HG03025 (cell line): ENCODE data around the gene NSUN5.
"Not testable (repeated sequence)": the region's sequence is repeated elsewhere in the genome, so short reads cannot be mapped to it uniquely, and the experiment has no call there.

ENCODE experiments used
- ATAC-seq: cut with Tn5 transposase; IDR thresholded peaks from one replicate; pipeline ENCODE4 v1.9.1; 2021; ENCODE audit warnings: mild to moderate bottlenecking, moderate library complexity; ENCODE audit not compliant: unreplicated experiment, low FRiP score

Gene NSUN5

DNA sequence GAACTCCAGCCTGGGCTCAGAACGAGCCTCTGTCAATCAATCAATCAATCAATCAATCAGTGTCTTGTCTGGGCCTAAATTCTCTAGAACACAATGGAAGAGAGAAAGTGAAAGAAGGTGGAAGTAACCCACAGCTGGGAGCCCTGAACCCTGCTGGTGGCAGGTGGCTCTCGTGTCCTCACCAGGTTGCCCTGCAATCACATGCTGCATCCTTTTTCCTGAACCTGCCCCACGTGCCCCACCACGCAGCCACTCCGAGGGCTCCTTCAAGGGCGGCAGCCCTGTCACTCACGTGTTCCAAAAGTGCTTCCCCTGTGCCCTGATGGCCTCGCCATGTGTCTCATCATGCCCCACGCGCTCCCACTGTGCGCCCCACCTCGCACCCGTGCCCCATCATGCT, 18.8 kb upstream of the NSUN5 start:
- ATAC-seq = not testable (repeated sequence)

DNA sequence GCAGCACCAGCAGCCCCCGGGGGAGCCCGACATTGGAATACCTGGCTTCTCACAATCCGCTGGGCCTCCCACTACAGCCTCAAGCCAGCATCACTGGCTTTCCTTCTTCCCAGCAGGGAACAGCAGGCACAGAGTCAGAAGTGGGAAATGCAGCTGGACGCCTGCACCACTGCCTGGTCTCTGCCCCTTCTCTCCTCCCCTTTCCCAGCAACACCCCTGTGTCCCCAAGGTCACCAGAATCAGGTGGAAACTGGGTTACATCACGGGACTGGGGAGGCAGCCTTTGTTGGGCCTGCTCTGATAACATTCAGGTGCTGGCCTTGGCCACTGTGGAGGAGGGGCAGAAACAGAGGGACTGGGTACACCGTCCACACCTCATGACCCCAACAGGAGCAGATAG, 16.8 kb upstream of the NSUN5 start:
- not testable (repeated sequence) for ATAC-seq

DNA sequence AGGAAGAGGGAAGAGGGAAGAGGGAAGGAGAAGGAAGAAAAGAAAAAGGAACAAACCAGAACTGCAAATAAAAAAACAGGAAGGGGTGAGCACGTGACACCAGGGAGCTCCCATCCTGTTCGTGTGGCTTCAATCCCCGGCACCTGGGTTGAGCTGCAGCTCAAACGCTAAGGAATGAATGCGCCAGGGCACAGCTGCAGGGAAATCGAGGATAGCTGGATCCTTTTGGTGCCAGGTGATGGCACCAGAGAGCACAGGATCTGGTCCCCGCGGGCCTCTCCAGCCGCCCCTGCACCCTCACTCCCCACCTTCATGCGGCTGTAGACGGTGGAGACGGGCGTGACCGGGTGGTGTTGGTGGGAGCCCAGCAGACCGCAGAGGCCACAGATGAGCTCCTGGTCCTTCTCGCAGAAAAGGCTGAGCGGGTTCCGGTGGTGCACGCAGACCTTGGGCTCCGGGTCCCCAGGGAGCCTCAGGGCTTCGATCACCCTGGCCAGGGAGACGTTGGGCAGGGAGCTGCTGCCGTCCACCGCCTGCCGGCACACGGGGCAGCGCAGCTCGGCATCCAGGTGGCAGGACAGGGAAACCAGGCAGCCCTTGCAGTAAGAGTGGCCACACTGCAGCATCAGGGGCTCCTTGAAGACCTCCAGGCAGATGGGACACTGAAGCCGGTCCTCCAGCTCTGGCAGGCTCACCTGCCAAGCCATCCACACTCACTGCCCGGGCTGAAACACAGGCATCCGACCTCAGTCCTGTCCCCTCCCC, 15.6 kb upstream of the NSUN5 start:
- ATAC-seq = not testable (repeated sequence)

DNA sequence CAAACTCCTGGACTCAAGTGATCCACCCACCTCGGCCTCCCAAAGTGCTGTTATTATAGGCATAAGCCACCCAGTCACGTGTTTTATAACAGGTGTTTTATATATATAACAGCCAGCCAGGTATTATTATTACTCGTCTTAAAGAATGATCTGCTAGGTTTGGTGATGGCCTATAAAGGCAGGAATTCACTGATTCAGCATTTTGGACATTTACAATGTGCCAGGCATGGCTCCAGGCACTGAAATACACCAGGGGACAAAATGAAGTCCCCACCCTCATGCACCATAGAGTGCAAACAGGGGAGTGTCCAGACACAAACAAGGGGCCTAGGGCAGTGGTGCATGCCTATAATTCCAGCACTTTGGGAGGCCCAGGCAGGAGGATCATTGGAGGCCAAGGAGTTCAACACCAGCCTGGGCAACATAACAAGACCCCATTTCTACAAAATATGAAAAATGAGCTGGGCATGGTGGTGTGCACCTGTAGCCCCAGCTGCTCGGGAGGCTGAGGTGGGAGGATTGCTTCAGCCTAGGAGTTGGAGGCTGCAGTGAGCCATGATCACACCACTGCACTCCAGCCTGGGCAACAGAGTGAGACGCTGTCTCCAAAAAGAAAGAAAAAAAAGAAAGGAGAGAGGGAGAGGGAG, 14.9 kb upstream of the NSUN5 start:
- not testable (repeated sequence) for ATAC-seq

DNA sequence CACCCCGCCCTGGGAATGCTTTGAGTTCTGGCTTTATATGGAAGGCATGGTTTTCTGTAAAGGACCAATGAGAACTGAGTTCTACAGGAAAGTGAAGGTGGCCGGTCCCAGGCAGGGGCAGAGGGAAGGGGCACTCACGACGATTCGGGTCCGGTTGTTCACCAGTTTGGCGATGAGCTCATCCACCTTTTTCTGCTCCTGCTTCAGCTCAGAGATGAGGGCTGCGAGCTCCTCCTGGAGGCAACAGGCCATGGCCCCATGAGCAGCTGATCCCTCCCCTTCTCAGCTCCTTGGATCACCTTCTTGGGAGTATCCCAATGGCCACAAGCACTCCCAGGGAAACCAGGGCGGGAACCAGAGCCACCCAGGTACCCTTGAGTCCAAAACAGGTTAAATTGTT, 11.4 kb upstream of the NSUN5 start:
- not testable (repeated sequence) for ATAC-seq

DNA sequence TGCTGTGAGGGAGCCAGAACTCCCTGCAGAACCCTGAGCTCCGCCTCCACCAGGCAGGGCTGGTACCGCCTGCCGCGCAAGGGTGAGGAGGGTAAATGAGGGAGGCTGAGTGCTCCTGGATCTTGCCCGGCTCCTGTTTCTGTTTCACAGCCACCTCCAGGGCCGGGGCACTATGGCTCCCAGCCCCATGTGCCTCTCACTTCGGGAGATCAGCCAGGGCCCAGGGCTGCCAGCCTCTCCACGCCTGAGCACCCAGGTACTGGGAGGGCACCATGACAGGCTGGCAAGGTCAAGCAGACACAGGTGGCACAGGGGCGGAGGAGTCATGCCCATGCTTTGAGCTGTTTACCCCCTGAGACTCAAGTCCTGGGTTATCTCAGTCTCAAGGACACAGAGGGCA, 10.9 kb upstream of the NSUN5 start:
- ATAC-seq = not testable (repeated sequence)

DNA sequence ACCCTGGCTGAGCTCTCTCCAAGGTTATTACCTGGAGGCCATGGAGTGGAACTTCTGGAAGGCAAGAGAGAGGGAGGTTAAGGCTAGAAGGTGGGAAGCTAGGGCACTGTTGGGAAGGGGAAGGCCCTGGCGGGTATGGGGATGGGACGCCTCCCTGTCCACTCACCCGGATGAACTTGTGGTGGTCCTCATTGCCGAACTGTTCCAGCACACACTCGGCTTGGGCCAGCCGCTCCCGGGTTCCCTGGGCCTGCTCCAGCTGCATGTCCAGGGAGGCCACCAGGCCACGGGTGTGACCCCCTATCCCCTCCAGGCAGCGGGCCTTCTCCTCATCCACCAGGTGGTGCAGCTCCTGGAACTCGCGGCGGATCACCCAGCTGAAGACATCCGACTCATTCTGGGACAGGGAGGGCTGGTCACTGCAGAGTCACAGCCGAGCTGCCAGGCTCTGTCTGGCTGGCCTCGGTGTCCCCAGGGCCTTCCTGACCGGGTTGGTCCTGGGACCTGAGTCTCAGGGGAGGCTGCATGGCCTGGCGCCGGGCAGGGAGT, 10.1 kb upstream of the NSUN5 start:
- ATAC-seq = not testable (repeated sequence)

DNA sequence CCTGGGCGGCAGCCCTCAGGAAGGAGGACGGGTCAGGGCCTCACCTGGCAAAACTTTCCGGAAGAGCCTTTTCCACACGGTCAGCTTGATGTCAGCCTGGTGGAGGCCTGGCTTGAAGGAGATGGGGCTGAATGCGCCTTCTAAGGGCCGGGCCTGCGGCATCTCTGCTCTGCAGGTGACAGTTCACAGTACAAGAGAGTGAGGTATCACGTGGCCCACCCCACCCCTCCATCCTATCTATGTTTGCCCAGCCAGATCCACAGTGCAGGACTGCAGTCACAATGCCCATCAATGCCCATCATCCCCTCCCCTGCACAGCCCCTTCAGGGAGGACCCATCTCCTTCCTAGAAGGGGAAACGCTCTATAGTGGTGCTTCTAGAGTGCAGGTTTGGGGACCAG, 7.9 kb upstream of the NSUN5 start:
- no peak for ATAC-seq

DNA sequence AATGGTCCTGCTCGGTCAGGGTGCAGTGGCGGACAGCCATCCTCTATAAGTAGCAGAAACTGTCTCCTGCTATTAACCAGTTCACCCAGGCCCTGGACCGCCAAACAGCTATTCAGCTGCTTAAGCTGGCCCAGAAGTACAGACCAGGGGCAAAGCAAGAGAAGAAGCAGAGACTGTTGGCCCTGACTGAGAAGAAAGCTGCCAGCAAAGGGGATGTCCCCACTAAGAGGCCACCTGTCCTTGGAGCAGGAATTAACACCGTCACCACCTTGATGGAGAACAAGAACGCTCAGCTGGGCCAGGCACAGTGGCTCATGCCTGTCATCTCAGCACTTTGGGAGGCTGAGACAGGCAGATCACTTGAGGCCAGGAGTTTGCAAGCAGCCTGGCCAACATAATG, 5.6 kb upstream of the NSUN5 start:
- ATAC-seq = no peak

DNA sequence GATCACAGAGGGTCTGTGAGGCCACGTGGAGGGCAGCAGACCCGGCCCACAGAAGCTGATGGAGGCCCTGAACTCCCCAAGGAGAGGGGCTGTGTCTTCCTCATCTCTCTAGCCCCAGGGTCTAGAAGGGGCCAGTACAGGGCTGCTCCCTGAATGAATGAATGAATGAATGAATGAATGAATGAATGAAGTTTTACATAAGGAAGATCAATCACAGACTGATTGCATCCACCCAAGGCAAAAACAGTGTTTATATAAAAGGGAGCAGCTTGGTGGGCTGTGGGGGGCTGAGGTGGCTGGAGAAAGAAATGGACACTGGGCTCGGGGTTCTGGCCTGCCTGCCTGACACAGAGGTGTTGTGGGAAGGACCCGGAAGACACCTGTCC, 4.9 kb upstream of the NSUN5 start:
- no peak for ATAC-seq

DNA sequence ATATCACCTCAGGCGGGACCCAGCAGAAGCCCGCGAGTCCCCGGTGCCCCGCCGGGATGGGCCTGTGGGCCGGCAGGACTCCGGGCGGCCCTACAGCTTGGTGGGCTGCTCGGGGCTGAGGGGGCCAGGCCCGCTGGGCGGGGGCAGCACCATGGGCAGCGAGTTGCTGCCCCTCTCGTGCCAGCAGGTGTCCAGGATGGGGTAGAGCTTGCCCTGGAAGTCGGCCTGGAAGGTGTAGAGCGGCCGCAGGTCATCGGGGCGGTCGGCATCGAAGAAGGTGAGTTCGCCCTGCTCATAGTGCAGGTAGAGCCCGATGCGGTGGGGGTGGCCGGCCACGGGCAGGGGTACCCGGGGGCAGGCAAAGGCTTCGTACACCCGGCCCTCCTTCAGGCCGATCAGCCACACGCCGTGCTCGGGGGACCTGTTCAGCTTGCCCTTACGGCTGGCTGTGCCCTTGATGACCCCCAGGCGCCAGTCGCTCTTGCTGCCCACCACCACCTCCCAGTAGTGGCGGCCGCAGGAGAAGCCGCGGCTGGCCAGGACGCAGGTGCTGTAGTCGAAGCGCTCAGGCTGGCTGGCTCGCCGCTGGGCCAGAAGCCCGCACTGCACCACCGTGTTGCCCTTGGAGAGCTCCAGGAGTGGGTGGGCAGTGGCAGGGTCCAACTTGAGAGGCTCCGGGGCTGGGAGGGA, 4.3 kb upstream of the NSUN5 start:
- ATAC-seq = no peak

DNA sequence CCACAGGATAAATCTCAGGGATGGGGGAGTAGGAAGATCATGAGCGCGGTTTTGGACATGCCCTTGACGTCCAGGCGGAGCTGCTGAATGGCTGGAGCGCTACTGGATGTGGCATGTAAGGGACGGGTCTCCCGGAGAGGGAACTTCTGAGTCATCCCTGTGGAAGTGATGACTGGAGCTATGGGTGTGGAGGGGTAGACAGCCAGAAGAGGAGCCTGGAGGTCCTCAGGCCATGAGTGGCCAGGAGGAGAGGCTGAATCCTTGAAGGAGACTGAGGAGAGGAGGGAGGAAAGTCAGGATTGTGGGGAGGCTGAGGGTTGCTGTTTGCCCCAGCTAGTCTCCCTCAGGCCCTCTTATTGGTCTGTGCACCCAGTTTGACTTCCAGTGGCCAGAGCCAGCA, 2.8 kb upstream of the NSUN5 start:
- not testable (repeated sequence) for ATAC-seq

DNA sequence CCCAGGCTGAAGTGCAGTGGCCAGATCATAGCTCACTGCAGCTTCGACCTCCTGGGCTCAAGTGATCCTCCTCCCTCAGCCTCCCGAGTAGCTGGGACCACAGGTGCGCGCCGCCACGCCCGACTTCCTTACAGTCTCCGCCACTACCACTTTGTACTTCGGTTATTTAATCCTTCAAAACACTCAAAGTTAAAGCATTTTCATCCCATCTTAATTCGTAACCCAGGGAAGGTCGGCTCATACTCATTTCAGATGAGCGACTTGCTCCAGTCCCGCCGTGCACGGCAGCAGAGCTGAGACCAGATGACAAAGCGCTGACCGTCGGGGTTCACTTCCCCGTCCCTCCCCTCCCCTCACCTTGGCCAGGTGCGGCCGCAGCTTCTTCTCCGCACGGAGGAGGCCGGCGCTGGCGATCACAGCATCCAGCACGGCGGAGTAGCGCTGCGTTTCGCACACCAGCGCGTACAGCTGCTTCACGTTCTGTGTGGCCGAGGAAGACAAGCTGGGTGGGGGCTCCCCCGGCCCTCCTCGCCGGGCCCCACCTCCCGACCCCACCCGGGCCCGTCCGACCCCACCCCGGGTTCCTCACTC, 457 bp downstream of the NSUN5 start:
- ATAC-seq = peak; percentile 36

DNA sequence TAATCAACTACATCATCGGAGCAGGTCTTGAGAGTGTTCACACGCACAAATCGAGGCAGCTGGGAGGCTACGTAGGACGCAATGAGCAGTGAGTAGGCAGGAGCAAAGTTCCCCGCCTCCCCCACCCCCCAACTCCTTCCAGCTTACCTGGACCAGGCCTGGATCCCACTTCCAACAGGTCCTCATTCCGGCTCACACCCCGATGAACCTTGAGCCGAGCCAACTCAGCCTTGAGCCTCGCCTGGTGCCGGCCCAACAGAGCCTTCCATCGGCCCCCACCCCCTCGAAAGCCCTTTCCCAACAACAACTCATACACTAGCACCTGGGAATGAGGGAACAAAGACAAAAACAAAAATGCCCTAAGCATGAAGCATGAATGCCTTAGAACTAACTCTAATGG, 1.2 kb downstream of the NSUN5 start:
- no peak for ATAC-seq

DNA sequence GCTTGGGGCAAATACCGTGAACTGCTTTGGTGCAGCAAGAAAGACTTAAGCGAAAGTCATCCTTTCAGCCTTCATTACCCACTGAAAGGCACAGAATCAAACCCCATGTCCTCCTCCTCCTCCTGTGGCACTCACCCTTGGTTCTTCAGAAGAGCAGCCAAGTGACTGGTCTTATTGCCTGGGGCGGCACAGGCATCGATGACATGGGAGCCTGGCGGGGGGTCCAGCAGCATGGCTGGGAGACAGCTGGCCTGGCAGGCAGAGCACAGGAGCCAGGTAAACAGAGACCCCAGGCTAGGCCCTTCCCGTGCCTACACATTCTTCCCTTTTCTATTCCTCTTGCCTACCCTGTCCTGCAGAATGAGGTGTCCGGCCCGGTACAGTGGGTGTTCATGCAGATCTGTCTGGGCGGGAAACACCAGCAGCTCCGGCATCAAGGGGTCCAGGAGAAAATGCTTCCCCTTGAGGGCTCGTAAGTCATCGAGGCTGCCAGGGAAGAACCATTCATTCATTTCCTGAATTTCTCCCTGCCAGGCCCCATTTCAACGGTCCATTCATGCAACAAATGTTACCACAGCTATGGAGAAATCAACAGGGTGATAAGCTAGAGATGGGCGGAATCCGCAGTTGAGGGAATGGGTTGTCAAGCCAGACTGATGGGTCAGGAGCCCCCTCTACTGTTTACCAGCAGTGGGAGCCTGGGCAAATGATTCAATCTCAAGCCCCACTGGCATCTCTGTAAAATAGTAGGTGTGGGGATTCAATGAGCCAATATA, 3.8 kb downstream of the NSUN5 start:
- not testable (repeated sequence) for ATAC-seq

DNA sequence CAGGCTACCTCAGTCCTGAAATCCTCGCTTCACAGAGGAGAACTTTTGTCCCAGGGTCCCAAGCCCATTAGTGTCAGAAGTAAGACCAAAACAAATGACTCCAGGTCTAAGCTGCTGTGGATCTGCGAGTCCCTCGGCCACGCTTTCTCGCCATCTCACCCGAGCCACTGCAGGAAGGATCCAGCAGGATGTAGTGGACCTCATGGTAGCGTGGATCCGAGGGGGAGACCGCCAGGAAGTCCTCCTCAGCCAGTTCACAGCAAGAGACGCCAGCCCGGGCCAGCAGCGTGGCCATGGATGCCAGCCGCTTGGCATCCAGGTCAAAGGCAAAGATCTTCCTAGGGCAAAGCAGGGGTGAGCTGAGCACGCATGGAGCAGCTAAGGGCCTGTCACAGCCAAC, 4.6 kb downstream of the NSUN5 start:
- ATAC-seq = no peak

DNA sequence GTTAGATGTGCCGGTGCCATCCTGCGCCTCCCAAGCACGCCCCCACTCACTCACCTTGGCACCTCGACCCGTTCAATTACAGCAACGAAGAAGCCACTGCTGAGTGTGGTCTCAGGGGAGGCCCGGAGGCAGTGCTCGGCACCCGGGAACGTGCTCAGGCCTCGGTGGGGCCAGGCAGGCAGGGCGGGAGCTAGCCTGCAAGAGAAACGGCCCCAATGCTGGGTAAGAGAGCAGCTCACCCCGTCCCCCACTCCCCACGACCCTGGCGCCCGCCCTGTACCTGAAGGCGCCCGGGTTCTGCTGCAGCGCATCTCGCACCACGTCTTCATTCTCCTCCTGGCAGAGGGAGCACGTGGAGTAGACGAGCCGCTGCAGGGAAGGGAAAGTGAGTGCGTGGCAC, 5.1 kb downstream of the NSUN5 start:
- ATAC-seq = no peak

DNA sequence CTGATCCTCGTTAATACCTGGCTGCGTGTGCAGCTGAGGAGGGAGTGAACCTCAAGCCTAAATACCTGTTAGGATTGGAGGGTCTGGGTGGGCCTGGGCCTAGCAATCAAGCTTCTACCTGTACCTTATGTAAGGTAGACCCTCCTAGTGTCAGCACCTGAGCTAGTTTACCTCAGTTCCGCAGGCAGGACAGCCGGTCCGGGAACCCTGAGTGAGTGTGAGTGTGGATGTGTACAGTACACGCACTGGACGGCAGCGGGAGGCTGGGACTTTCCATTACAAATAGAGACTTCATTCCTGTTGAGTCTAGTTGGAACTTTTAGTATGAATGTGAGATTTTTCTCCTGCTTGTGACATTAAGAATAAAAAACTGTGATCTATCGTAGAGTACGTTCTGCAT, 5.8 kb downstream of the NSUN5 start:
- ATAC-seq = not testable (repeated sequence)

DNA sequence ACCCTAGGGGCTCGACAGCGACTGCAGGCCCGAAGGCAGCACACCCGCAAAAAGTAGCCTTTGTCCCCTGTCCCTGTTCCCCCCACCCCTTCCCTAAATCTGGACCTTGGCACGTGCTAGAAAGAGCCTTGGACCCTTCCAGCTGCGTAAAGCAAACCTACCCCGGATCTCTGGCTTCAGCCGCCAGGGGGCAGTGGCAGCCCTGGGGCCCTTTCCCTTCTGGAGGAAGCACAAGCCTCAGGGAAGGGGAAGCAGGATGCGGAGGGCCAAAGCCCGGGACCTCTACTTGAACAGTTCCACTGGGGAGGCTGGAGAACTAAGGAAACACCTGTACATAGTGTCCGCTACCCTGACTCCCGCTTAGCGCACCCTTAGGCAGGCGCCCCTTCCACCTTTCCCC, 7.5 kb downstream of the NSUN5 start:
- not testable (repeated sequence) for ATAC-seq

DNA sequence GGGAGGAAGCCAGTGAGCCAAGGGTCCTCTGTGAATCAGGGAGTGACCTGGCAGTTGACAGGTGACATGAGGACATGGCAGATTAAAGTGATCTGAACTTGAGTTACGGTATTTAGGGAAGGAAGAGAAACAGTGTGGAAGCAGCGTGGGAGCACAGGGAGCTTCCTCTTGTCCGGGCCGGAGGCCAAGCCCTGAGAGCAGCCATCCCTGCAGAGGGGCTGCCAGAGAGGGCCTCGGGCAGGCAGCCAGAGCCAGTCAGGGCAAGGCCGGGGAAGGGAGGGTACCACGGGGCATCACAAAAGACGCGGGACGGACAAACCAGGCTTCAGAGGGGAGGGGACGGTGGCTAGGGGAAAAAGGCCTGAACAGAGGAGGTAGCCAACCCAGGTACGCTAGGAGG, 8.8 kb downstream of the NSUN5 start:
- not testable (repeated sequence) for ATAC-seq
